Measurements from ENCODE around the gene TMC6. TPM values are rescaled to one million over a fixed set of nuclear protein-coding genes. Genes with fewer than 3 reads are reported as not detected.

Gene TMC6
- total and polyA plus RNA-seq, 2 of the 13 experiments (the other 11 are each of a cell fraction or from before 2014, with no cell fraction given), result 48.4 to 99.1 TPM

GRCh38 chr17:78138204-78139060, 9.9 kb upstream of the TMC6 start (continued):
- TF ChIP-seq ZBTB14 (CRISPR knock-in tag; IDR thresholded peaks at IDR 0.05), result 0 out of 2 replicates have a peak, but pooled peaks have one; percentile 22
- 0 out of 2 replicates have a peak, but pooled peaks have one; percentile 35 for TF ChIP-seq ZNF350 (CRISPR knock-in tag; IDR thresholded peaks at IDR 0.05; ENCODE audit: borderline replicate concordance, low read depth)
- TF ChIP-seq NFE2L2 (IDR thresholded peaks at IDR 0.05; ENCODE audit: low read length), result no peak
- TF ChIP-seq HOXA7 (CRISPR knock-in tag; IDR thresholded peaks at IDR 0.05), result no peak
- TF ChIP-seq ATAD3A (CRISPR knock-in tag; IDR thresholded peaks at IDR 0.05), result no peak
- 0 out of 2 replicates have a peak, but pooled peaks have one; percentile 23 for TF ChIP-seq BRD4 (CRISPR knock-in tag; IDR thresholded peaks at IDR 0.05)
- TF ChIP-seq SALL2 (CRISPR knock-in tag; IDR thresholded peaks at IDR 0.05), result 0 out of 2 replicates have a peak, but pooled peaks have one; percentile 50
- no peak for TF ChIP-seq HNRNPLL (IDR thresholded peaks at IDR 0.05; ENCODE audit: low read depth, low read length, poor library complexity, severe bottlenecking)
- TF ChIP-seq ZBTB7A (CRISPR knock-in tag; IDR thresholded peaks at IDR 0.05), result 0 out of 2 replicates have a peak, but pooled peaks have one; percentile 27
- no peak for TF ChIP-seq RXRB (CRISPR knock-in tag; IDR thresholded peaks at IDR 0.05; ENCODE audit: borderline replicate concordance)
- no peak for TF ChIP-seq ZNF256 (CRISPR knock-in tag; conservative IDR thresholded peaks at IDR 0.05)
- no peak for TF ChIP-seq ZNF281 (CRISPR knock-in tag; IDR thresholded peaks at IDR 0.05; ENCODE audit: borderline replicate concordance)
- TF ChIP-seq PHB2 (IDR thresholded peaks at IDR 0.05; ENCODE audit: partially characterized antibody), result no peak
- TF ChIP-seq HIC2 (CRISPR knock-in tag; IDR thresholded peaks at IDR 0.05; ENCODE audit: low read depth), result no peak; the same call in 1 of the 2 replicates
- TF ChIP-seq SATB2 (CRISPR knock-in tag; IDR thresholded peaks at IDR 0.05), result no peak
- 0 out of 2 replicates have a peak, but pooled peaks have one; percentile 6 for TF ChIP-seq ZNF720 (CRISPR knock-in tag; IDR thresholded peaks at IDR 0.05)
- TF ChIP-seq ZBTB42 (CRISPR knock-in tag; IDR thresholded peaks at IDR 0.05), result 0 out of 2 replicates have a peak, but pooled peaks have one; percentile 45
- no peak for TF ChIP-seq KAT2B (IDR thresholded peaks at IDR 0.05; ENCODE audit: borderline replicate concordance, low read depth, low read length)
- 0 out of 2 replicates have a peak, but pooled peaks have one; percentile 18 for TF ChIP-seq HNRNPL (IDR thresholded peaks at IDR 0.05; ENCODE audit: low read depth, low read length)
- TF ChIP-seq ZNF619 (CRISPR knock-in tag; IDR thresholded peaks at IDR 0.05), result 0 out of 2 replicates have a peak, but pooled peaks have one; percentile 1
- TF ChIP-seq ZC3H13 (CRISPR knock-in tag; IDR thresholded peaks at IDR 0.05), result 0 out of 2 replicates have a peak, but pooled peaks have one; percentile 9

All from HepG2 (cell line).